Measurements from ENCODE around the gene TSC22D2.
"Not testable (repeated sequence)": the region's sequence is repeated elsewhere in the genome, so short reads cannot be mapped to it uniquely, and the experiment has no call there.

Gene TSC22D2

DNA sequence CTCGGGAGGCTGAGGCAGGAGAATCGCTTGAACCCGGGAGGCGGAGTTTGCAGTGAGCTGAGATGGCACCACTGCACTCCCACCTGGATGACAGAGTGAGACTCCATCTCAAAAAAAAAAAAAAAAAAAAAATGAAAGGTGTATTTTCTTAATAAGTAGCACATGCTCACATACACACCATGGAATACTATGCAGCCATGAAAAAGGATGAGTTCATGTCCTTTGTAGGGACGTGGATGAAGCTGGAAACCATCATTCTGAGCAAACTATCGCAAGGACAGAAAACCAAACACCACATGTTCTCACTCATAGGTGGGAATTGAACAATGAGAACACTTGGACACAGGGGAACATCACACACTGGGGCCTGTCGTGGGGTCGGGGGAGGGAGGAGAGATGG, 65.1 kb downstream of the TSC22D2 start:
- DNase-seq (ENCODE audit: insufficient read length, low spot score); FAIRE-seq: not testable (repeated sequence)

DNA sequence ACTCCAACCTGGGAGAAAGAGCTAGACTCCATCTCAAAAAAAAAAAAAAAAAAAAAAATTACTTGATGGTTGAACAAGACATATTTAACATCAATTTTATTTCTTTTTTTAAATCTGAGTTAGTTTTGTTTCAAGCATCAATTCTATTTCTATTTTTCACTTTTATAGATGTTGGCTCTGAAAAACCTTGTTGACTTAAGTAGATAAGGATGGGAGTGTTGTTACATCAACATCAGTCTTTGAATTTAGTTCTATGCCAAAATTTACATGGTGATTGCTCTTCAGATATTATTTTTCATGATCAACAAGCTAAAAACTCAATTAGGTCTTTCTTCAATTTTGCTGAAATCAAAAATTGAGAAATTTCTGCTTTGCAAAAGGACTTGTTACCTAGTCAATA, 71.3 kb downstream of the TSC22D2 start:
- DNase-seq (ENCODE audit: insufficient read length, low spot score) = no peak
- no peak for FAIRE-seq

DNA sequence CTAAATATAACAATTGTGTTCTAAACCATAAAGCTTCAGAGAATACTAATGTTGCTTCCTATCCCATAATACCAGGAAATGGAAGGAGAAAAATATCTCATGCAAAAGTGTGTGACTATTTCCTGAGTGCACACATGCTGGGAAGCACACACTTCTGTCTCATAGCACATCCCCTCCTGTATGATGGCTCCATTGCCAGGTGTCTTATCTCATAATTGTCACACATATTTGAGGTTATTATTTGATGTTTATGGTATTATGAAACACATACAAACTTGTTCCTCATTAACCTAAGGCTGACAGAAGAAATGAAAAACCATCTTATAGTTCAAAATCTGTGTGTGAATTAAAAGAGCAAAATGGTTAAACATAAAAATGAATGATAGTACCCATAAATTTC, 72.8 kb downstream of the TSC22D2 start:
- no peak for DNase-seq (ENCODE audit: insufficient read length, low spot score)
- no peak for FAIRE-seq

DNA sequence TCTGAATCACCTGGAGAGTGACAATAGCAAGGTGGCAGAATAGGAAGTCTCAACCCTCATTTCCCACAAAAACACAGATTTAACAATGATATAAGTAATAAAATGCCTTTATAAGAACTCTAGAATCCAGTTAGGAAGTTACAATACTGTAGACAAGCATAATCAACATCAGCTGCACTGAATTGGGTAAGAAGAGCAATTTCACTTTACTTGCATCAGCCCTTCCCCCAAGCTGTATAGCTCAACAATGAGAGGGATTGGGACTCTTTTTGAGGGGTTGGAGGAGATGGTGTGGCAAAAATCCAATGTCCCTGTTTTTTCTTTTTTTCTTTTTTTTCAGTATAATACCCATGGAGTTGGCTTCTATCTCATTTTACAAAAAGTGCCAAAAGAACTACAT, 75.1 kb downstream of the TSC22D2 start:
- DNase-seq (ENCODE audit: insufficient read length, low spot score) = no peak
- no peak for FAIRE-seq

DNA sequence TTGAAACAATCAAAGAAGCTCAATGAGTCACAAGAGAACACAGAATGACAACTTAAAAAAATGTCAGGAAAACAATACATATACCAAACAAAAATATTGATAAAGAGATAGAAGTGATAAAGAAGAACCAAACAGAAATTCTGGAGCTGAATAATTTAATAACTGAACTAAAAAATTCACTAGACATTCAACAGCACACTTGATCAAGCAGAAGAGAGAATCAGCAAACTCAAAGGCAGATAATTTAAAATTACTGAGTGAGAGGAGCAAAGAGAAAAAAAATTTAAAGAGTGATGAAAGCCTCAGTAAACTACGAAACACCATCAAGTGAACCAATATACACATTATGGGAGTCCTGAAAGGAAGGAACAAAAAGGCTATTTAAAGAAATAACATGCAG, 76.3 kb downstream of the TSC22D2 start:
- DNase-seq (ENCODE audit: insufficient read length, low spot score) (no peak), FAIRE-seq (no peak)

DNA sequence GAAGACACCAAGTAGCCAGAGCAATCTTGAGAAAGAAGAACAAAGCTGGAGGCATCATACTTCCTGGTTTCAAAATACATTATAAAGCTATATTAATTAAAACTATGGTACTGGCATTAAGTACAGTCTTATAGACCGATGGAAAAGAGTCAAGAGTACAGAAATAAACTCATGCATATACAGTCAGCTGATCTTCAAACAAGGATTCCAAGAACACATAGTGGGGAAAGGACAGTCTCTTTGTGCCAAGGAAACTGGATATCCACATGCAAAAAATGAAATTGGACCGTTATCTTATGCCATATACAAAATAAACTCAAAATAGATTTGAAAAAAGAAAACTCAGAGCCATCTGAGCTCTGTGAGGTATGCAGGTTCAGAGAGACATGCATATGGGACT, 80.8 kb downstream of the TSC22D2 start:
- DNase-seq (ENCODE audit: insufficient read length, low spot score) = no peak
- FAIRE-seq = no peak

DNA sequence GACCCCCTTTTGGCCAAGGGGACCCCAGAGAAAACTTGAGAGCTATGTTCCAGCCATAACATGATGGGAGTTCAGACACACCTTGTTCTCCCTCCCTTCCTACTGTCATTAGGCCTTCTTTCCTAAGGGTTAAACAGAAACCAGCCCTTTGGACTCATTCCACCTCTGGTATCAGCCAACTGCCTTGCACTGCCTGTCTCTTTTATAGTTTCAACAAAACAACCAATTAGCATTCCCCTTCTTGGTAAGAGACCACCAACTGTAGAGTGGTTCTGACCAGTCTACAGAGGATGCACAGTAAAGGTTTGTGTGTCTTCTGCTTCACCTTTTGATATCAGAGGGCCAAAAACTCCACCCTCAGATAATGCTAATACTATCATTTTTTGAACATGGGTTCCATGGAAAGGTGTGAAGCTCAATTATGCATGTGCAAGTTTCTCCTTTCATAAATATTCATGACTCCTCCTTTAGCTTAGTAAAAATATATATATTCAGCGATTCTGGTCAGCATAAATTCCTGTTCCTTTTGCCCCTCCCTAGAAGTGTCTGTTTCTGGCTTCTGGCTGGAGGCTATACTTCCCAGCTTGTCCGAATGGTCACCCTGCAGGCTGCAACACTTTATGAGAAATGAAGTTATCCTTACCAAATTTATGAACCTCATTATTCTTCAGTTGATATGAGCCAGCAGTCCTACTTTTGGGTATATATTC, 82.3 kb downstream of the TSC22D2 start:
- DNase-seq (ENCODE audit: insufficient read length, low spot score) = no peak
- FAIRE-seq = no peak

DNA sequence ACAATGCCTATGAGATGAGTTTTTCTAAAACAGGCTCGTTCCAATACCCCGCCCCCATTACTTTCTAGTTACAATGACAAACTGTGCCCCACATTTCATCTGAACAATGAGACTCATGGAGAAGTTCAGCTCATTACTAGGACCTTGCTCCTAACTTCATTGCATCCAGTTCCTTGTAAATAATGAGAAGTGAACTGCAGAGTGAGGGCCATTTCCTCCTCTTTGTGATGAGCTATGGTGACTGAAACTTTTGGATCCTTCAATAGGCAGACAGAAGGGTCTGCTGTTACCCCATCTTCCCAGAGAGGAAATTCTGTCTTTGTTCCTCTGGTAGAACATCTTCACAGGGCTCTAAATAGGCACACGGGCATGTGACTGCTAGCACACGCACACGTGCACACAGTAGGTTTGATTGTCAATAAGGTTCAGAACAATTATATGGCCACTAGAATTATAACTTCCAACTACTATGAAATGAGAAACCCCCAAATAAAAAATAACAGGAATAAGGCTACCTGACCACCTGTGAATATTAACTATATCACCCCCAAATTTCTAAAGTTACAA, 86.4 kb downstream of the TSC22D2 start:
- FAIRE-seq (no peak), DNase-seq (ENCODE audit: insufficient read length, low spot score) (no peak)

DNA sequence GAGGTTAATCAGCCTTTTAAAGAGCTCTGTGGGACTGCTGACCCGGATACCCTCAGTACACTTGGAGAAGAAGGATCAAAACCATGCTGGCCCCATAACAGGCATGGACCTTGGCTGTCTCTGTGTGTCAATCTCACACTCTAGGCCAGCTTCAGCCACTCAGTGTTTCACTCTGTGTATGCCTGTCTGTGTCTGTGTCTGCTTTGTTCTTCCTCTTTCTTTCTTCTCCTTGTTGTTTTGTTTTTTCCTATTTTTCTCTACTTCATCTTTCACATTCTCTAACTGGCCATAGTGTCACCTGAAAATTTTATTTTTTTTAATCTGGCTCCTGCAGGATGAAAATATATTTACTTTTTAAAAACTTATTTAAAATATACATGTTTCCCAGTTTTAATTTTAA, 87.1 kb downstream of the TSC22D2 start:
- FAIRE-seq = no peak
- no peak for DNase-seq (ENCODE audit: insufficient read length, low spot score)

DNA sequence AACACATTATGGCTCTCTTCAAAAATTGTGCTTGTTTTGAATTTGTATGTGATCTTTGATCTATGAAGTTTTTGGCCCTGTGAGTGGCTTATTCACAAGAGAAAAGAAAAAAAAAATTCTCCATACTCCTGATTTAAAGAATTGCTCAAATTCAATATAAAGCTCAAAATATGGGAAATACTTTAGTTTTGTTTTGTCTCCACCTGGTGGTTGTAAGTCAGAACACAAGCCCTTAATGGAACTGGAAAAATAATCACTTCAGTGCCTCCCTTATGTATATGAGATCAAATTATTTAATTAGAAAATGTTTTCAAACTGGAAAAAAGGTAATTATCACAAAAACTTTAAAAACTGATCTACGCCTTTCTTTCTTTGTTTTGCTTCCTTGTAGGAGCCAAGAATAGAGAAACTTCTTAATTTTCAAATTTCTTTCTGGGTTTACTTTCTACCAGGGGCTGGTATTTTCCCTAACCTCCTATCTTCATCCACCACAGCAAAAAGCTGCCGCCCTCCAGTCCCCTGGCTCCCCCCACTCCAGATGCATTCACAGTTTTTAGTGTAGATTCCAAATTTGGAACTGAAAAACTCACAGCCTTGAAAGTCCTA, 87.6 kb downstream of the TSC22D2 start:
- FAIRE-seq = peak; percentile 75
- DNase-seq (ENCODE audit: insufficient read length, low spot score) = no peak

DNA sequence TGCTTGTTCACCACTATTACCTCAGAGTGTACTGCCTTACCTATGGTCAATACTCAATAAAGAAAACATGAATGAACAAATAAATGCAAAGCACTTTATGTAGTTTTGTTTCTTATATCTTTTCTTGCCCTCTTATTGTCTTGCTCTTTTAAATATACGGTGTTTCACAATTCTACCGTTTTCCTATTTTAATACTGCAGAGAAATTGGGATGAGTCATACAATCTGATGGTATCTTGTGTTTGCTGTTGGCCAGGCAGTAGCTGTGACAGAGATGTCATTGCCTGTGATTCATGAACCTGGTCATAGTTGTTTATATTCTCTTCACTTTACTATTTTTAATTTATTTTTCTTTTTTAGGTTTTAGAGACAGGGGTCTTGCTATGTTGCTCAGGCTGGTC, 89.9 kb downstream of the TSC22D2 start:
- DNase-seq (ENCODE audit: insufficient read length, low spot score) = no peak
- no peak for FAIRE-seq

DNA sequence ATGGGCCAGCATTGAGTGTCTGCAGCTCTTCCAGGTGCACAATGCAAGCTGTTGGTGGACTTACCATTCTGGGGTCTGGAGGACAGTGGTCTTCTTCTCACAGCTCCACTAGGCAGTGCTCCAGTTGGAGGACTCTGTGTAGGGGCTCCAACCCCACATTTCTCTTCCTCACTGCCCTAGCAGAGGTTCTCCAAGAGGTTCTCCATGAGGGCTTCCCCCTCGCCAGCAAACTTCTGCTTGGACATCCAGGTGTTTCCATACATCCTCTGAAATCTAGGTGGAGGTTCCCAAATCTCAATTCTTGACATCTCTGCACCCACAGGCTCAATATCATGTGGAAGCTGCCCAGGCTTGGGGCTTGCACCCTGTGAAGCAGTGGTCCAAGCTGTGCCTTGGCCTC, 92.9 kb downstream of the TSC22D2 start:
- FAIRE-seq; DNase-seq (ENCODE audit: insufficient read length, low spot score): not testable (repeated sequence)

DNA sequence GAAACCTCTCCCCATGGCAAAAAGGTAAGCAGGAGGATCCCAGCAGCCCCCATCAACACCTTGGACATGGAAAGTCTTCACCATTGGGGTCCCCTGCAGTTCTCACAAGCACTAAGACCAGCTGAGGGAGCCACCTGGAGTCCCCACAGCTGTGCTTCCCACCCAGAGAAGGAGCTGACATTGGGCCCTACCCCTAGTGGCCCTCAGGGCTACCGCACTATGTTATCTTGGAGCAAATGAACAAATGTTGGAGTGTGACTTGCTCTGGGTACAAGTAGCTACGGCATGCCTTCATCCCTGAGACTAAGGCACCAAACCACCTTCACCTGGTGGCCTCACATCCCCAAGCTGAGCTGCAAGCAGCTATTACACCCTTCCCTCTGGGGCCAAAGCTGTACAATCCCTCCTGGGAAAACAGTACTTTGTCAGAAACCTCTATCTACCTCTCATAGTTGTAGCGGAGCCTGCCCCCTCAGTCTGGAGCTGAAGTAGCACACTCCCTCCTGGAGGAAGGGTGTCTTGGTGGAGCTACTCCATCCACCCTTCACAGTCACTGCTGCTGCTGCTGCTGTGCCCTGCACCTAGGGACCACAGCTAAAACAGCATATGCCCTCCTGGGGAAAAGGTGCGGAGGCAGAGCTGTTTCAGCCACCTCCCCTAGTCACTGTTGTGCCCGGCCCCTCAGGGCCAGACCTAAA, 95.5 kb downstream of the TSC22D2 start:
- DNase-seq (ENCODE audit: insufficient read length, low spot score) (no peak), FAIRE-seq (no peak)

DNA sequence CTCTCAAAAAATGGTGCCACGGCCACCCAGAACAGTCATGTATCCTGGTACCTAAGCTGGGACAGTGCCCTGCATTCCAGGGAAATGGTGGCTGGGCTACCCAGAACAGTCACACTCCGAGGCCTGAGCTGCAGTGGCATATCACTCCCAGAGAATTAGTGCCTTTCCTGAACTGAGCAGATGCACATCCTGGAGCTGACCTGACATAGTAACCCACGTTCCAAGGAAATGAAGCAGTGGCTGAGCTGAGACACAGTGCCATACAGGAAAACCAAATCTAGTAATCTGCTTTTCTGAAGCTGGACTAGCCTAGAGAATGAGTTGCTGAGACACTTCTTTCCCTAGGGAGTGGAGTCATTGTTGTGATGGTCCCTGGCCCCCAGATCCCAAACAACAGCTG, 96.4 kb downstream of the TSC22D2 start:
- DNase-seq (ENCODE audit: insufficient read length, low spot score) = no peak
- FAIRE-seq = no peak

DNA sequence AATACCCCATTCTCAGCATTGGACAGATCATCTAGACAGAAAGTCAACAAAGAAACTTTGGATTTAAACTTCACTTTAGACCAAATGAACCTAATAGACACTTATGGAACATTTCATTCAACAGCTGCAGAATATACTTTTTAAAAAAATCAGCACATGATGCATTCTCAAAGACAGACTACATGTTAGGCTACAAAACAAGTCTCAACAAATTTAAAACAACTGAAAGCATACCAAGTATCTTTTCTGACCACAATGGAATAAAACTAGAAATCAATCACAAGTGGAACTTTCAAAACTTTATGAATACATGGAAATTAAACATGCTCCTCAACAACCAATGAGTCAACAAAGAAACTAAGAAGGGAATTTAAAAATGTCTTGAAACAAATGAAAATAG, 100.3 kb downstream of the TSC22D2 start:
- DNase-seq (ENCODE audit: insufficient read length, low spot score) = no peak
- FAIRE-seq = no peak

DNA sequence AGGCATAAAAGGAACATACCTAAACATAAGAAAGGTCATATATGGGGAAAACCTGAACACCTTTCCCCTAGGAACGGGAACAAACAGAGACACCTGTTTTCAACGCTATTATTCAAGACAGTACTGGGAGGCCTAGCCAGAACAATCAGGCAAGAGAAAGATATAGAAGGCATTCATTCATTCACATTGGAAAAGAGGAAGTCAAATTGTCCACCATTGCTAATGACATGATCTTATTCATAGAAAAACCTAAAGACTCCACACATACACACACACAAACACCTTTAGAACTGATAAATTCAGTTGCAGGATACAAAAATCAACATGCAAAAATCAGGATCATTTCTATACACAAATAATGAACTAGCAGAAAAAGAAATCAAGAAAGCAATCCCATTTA, 101.7 kb downstream of the TSC22D2 start:
- DNase-seq (ENCODE audit: insufficient read length, low spot score) (no peak), FAIRE-seq (no peak)

DNA sequence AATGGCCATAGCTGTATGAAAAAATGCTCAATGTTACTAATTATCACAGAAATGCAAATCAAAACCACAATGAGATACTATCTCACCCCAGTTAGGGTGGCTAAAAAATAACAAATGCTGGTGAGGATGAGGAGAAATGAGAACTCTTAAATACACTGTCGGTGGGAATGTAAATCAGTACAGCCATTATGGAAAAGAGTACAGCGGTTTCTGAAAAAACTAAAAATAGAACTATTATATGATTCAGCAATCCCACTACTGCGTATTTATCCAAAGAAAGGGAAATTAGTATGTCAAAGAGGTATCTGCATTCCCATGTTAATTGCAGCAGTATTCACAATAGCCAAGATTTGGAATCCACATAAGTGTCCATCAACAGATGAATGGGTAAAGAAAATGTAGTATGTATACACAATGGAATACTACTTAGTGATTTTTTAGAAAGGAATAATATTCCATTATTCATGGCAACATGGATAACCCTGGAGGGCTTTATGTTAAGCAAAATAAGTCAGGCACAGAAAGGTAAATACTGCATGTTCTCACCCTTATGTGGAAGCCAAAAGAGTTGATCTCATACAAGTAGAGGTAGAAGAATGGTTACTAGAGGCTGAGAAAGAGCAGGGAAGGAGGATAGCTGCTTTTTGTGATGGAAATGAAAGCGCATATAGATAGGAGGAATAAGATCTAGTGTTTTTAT, 103.2 kb downstream of the TSC22D2 start:
- no peak for FAIRE-seq
- no peak for DNase-seq (ENCODE audit: insufficient read length, low spot score)

DNA sequence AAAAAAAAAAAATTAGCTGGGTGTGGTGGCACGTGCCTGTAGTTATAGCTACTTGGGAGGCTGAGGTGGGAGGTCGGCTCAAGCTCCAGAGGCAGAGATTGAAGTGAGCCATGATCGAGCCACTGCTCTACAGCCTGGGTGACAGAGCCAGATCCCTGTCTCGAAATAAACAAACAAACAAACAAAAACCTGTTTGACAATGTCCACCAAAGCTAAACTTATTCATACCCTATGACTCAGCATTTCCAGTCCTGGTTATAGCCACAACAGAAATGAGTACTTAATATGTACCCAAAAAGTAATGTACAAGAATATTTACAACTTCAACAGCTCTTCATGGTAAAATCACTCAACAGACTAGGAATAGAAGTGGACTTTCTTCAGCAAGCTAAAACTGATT, 107.1 kb downstream of the TSC22D2 start:
- FAIRE-seq (no peak), DNase-seq (ENCODE audit: insufficient read length, low spot score) (no peak)

All from GM19239 (cell line).